Activated CD4-positive, alpha-beta T cell treated with anti-CD3 and anti-CD28 coated beads for 1 hour (primary cell): ENCODE measurements around the gene NSMF.
"Not testable (repeated sequence)": the region's sequence is repeated elsewhere in the genome, so short reads cannot be mapped to it uniquely, and the experiment has no call there.

Experiments
- DNase-seq: peaks from one replicate; pipeline ENCODE4 v3.0.0-alpha.2; 2020

NSMF gene

GRCh38 chr9:137474271-137474670 is 15.1 kb upstream of the NSMF start:
- no peak for DNase-seq

- no peak for DNase-seq
Observed at GRCh38 chr9:137470785-137471184, 11.7 kb upstream of the NSMF start.

- DNase-seq: no peak
Observed at GRCh38 chr9:137467896-137468295, 8.8 kb upstream of the NSMF start.

GRCh38 chr9:137467161-137467581 is 8.0 kb upstream of the NSMF start:
- no peak for DNase-seq

DNA sequence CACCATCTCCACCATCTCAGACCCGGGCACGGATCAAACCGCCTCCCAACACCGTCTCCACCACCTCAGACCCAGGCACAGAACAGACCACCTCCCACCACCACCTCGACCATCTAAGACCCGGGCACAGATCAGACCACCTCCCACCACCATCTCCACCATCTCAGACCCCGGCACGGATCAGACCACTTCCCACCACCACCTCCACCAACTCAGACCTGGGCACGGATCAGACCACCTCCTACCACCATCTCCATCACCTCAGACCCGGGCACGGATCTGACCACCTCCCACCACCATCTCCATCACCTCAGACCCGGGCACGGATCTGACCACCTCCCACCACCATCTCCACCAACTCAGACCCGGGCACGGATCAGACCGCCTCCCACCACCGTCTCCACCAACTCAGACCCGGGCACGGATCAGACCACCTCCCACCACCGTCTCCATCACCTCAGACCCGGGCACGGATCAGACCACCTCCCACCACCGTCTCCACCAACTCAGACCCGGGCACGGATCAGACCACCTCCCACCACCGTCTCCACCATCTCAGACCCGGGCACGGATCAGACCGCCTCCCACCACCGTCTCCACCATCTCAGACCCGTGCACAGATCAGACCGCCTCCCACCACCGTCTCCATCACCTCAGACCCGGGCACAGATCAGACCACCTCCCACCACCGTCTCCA is 7.4 kb upstream of the NSMF start:
- not testable (repeated sequence) for DNase-seq

DNA sequence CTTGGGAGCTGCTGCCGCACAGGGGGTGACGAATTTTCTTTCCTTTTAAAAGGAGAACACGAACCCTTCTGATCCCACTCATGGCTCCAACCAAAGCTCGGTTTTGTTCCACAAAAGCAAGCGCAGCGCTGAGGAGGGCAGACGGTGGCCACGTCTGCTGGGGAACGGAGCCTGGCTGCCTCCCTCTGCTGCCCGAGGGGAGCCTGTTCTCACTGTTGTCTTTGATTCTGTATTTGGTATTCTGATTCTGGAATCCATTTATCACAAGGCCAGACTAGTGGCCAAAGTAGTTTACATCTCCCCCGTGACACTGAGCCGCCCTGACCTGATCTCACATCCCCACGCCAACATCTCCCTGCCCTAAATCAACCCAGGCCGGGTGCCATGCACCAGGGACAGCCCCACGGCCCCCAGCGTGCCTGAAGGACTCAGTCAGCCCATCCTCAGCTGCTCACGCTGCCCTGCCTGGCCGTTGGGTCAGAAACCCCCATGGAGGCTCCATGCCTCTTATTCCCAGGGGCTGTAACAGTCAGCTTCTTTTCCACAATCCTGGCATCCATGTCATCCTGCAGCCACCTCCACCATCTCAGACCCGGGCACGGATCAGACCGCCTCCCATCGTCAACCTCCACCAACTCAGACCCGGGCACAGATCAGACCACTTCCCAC is 6.7 kb upstream of the NSMF start:
- no peak for DNase-seq

GRCh38 chr9:137465000-137465719 is 6.0 kb upstream of the NSMF start:
- DNase-seq: no peak

DNA sequence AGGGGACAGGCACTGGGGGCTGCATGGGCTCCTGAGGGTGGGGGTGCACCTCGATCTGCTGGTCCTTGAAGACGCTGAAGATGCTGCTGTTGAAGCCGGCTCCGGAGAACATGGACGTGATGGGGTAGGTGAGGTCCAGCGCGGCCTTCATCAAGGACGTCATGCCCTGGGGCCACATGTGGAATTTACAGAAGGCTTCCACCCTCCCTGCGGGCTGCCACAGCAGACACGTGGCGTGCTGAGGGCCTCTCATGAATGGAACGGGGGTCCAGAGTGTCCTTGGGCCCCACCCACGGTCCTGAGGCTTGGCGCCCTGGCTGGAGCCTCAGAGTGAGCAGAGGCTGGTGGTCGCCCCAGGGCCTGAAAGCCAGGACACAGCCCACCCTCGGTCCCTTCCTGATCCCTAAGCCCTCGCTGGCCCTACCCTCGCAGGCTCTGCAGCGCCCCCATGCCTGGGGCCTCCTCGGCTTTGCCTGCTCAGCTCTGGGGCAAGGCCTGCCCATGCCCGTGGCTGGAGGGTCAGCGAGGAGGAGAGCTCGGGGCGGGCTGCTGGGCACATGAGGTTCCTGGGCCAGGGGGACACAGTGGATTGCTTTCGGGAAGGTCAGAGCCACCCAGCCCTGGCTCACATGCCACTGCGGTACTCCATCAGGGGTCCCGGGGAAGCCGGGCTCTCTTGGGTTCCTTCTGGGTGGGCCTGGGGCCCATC is 5.3 kb upstream of the NSMF start:
- DNase-seq: no peak

- DNase-seq: no peak
Observed at GRCh38 chr9:137463931-137464290, 4.8 kb upstream of the NSMF start.

- DNase-seq: no peak
Observed at GRCh38 chr9:137462986-137463930, 4.1 kb upstream of the NSMF start.

- DNase-seq: no peak
Observed at GRCh38 chr9:137462396-137462985, 3.4 kb upstream of the NSMF start.

- DNase-seq: peak; percentile 50
Observed at GRCh38 chr9:137461663-137462395, 2.7 kb upstream of the NSMF start.

GRCh38 chr9:137461316-137461662 is 2.2 kb upstream of the NSMF start:
- DNase-seq: no peak

DNA sequence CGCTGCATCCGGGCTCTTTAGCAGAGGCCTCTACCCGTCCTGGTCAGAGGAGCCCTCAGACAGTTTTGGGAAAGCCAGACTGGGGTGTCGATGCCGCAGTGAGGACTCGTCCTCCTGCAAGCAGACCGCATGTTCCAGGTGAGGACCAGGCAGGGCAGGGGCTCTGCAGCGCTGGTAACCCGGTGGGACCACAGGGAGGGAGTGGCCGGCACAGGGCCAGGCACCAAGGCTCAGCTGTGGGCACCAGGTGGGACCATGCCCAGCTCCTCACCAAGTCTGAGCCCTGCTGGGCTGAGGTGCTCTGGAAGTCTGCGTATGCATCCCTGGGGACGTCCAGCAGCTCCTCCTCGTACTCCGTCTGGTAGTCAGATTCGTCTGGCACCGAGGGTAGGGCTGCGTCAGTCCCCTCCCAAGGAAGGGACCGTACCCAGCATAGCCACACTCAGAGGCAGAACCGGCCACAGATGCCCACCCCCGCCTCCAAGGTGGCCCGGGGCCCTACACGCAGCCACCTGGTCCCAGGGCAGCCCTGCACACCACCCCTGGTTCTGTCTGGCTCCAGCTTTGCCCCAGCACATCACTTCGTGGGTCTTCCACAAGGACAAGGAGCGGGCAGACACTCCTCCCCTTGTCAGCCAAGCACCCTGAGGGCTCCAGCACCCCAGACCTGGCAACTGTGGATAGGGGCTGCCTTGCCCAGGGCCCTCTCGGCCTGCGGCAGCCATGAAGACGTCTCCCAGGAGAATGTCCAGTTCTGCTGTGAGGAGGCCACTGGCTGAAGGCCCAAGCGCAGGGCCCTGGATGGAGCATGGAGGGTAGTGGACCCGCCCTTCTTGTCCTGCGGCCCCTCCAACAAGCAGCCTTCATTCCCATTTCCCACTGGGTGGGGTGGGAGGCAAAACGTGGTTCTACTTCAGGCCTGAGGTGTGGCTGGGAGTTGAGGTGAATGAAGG is 1.5 kb upstream of the NSMF start:
- DNase-seq: no peak

DNA sequence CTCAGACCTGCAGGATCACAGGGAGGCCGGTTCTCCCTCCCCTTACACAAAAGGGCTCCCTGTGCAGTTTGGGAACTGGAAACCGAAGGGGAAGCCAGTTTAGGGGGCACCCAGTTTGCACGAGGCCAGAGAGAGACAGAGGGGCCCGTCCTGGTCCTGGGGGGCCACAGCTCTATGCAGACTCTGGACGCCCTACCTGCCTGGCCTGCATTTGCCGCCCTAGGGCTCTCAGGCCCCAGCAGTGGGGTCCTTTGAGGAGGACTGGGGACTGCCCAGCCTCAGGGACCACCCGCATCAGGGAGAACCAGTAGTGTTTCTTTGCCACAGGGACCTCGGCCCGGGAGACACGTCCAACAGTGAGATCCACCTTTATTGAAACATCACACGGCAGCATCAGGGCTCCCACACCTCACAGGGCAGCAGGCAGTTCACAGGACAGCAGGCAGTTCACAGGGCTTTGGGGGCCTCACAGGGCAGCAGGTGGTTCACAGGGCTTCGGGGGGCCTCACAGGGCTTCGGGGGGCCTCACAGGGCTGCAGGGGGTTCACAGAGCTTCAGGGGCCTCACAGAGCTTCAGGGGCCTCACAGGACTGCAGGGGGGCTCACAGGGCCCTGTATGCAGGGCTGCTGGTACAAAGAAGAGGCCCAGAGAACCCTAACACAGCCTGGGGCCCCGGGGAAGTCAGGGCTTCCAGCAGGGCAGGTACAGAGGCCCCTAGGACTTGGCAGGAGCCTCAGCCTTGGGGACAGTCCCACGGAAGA is 648 bp upstream of the NSMF start:
- DNase-seq: no peak

GRCh38 chr9:137458194-137459151 is 661 bp downstream of the NSMF start:
- no peak for DNase-seq

GRCh38 chr9:137457406-137458193 is 1.5 kb downstream of the NSMF start:
- no peak for DNase-seq
